ENCODE data around the gene MTHFD1L.

The MTHFD1L gene

DNA sequence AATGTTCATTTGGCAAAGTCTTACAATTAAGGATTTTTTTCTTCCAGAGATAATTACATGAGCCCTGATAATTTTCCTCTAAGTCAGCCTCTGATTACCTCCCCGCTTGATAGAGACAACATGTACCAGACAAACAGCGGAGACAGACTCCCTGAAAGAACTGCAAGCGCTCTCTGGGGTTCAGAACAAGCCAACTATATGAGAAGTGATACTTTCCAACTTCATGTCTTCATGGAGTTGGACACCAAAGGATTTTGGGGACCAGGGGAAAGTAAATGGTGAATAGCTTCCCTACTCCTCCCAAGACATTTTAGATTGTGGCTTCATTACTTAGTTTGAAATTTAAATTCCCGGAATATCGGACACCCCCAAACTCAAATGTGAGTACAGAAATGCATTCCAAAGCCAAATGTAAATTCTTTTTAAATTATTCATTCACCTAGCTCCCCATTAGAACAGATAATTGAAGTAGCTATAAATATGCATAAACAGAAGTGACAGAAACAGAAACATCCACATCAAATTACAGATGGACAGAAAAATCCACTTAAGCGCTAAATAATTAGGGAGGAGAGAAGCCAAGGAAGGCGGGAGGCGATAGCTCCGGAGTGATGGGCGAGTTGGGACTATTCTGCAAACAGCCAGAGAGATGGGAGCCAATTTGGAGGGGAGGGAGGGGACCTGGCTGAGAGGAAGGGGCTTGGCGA lies 244.5 kb downstream of the MTHFD1L start:
- Histone ChIP-seq H2AFZ (ENCODE audit: low read depth, low read length) (no peak overlapping the region), H3K36me3 (ENCODE audit: insufficient read depth, low read length) (no peaks in the 10 kb centered on the region), H3K4me3 (ENCODE audit: low read depth in 1 of 2, low read length in 2 of 2) (no peak overlapping the region), H3K4me2 (ENCODE audit: insufficient read depth, low read length) (no peak overlapping the region), H3K79me2 (ENCODE audit: insufficient read depth, low read length) (no peaks in the 10 kb centered on the region), H3K4me1 (ENCODE audit: insufficient read depth, low read length) (no peaks in the 10 kb centered on the region), H3K27ac (ENCODE audit: low read length) (no peak overlapping the region), H4K20me1 (ENCODE audit: insufficient read depth, low read length) (no peaks in the 10 kb centered on the region), H3K27me3 (ENCODE audit: insufficient read depth, low read length, poor library complexity) (no peaks in the 10 kb centered on the region), H3K9ac (ENCODE audit: low read depth, low read length) (no peak overlapping the region), H3K9me3 (ENCODE audit: insufficient read depth, low read length, severe bottlenecking) (no peaks in the 10 kb centered on the region)
- no peak for DNase-seq
- ATAC-seq (ENCODE audit: insufficient read depth, low read depth) = no peak
- TF ChIP-seq EZH2 (IDR thresholded peaks at IDR 0.05; ENCODE audit: borderline replicate concordance, low read depth, low read length, severe bottlenecking) = no peak
- TF ChIP-seq, protein P1, sequence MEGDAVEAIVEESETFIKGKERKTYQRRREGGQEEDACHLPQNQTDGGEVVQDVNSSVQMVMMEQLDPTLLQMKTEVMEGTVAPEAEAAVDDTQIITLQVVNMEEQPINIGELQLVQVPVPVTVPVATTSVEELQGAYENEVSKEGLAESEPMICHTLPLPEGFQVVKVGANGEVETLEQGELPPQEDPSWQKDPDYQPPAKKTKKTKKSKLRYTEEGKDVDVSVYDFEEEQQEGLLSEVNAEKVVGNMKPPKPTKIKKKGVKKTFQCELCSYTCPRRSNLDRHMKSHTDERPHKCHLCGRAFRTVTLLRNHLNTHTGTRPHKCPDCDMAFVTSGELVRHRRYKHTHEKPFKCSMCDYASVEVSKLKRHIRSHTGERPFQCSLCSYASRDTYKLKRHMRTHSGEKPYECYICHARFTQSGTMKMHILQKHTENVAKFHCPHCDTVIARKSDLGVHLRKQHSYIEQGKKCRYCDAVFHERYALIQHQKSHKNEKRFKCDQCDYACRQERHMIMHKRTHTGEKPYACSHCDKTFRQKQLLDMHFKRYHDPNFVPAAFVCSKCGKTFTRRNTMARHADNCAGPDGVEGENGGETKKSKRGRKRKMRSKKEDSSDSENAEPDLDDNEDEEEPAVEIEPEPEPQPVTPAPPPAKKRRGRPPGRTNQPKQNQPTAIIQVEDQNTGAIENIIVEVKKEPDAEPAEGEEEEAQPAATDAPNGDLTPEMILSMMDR (IDR thresholded peaks at IDR 0.05; ENCODE audit: borderline replicate concordance, extremely low read depth, low read length, poor library complexity, severe bottlenecking) = no peak

DNA sequence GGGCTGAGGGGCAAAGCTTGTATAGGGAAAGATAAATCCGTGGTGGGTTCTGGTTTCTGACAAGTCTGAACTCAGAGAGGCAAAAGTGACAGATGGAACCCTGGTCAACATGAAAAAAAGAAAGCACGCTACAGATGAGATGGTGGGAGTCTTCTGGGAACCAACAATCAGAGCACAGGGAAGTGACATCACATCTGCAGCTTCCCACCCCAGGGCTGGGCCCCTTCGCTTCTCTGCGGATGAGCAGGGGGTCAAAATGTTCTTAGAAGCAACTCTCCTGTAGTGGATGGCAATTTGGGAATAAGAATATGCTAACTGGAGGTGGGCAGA lies 245.0 kb downstream of the MTHFD1L start:
- no peaks in the 10 kb centered on the region for H3K36me3 ChIP-seq (ENCODE audit: insufficient read depth, low read length)
- no peak overlapping the region for H3K9ac ChIP-seq (ENCODE audit: low read depth, low read length)
- no peaks in the 10 kb centered on the region for H3K4me1 ChIP-seq (ENCODE audit: insufficient read depth, low read length)
- H2AFZ ChIP-seq (ENCODE audit: low read depth, low read length) = no peak overlapping the region
- no peak for DNase-seq
- no peaks in the 10 kb centered on the region for H3K27me3 ChIP-seq (ENCODE audit: insufficient read depth, low read length, poor library complexity)
- no peak overlapping the region for H3K4me3 ChIP-seq (ENCODE audit: low read depth in 1 of 2, low read length in 2 of 2)
- no peak overlapping the region for H3K4me2 ChIP-seq (ENCODE audit: insufficient read depth, low read length)
- H4K20me1 ChIP-seq (ENCODE audit: insufficient read depth, low read length) = no peaks in the 10 kb centered on the region
- no peaks in the 10 kb centered on the region for H3K9me3 ChIP-seq (ENCODE audit: insufficient read depth, low read length, severe bottlenecking)
- no peaks in the 10 kb centered on the region for H3K79me2 ChIP-seq (ENCODE audit: insufficient read depth, low read length)
- ATAC-seq (ENCODE audit: insufficient read depth, low read depth) = no peak
- no peak for TF ChIP-seq EZH2 (IDR thresholded peaks at IDR 0.05; ENCODE audit: borderline replicate concordance, low read depth, low read length, severe bottlenecking)
- TF ChIP-seq, protein P1 (IDR thresholded peaks at IDR 0.05; ENCODE audit: borderline replicate concordance, extremely low read depth, low read length, poor library complexity, severe bottlenecking) = no peak
- no peak overlapping the region for H3K27ac ChIP-seq (ENCODE audit: low read length)

DNA sequence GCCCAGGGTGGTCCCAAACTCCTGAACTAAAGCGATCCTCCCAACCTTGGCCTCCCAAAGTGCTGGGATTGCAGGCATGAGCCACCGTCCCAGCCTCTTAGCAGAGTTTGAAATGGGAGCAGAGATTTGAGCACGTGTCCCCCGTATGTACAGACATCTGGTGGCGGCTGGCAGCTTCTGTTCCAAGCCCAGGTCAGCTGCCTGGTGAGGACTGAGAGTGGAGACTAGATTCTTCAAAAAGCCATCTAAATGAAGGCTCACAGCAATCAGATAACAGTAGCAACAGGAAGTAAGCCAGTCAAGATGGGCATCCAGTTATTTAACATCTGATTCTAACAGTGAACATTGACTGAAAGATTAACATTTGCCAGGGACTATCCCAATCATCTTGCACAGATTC lies 246.2 kb downstream of the MTHFD1L start:
- Histone ChIP-seq H4K20me1 (ENCODE audit: insufficient read depth, low read length) (no peaks in the 10 kb centered on the region), H3K36me3 (ENCODE audit: insufficient read depth, low read length) (no peaks in the 10 kb centered on the region), H3K4me2 (ENCODE audit: insufficient read depth, low read length) (no peak overlapping the region), H3K4me1 (ENCODE audit: insufficient read depth, low read length) (no peaks in the 10 kb centered on the region), H3K9ac (ENCODE audit: low read depth, low read length) (no peak overlapping the region), H3K9me3 (ENCODE audit: insufficient read depth, low read length, severe bottlenecking) (no peaks in the 10 kb centered on the region), H3K79me2 (ENCODE audit: insufficient read depth, low read length) (no peaks in the 10 kb centered on the region), H3K4me3 (ENCODE audit: low read depth in 1 of 2, low read length in 2 of 2) (no peak overlapping the region), H3K27me3 (ENCODE audit: insufficient read depth, low read length, poor library complexity) (no peaks in the 10 kb centered on the region), H3K27ac (ENCODE audit: low read length) (no peak overlapping the region), H2AFZ (ENCODE audit: low read depth, low read length) (no peak overlapping the region)
- DNase-seq (no peak), ATAC-seq (ENCODE audit: insufficient read depth, low read depth) (no peak)
- TF ChIP-seq, protein P1 (IDR thresholded peaks at IDR 0.05; ENCODE audit: borderline replicate concordance, extremely low read depth, low read length, poor library complexity, severe bottlenecking) = no peak
- no peak for TF ChIP-seq EZH2 (IDR thresholded peaks at IDR 0.05; ENCODE audit: borderline replicate concordance, low read depth, low read length, severe bottlenecking)

Data from DND-41 (cell line).